Measurements from ENCODE around the gene GTSF1L. TPM values are rescaled to one million over a fixed set of nuclear protein-coding genes. Genes with fewer than 3 reads are reported as not detected.

The GTSF1L gene
- total RNA-seq, 1 donor from 2014 or later: not detected

DNA sequence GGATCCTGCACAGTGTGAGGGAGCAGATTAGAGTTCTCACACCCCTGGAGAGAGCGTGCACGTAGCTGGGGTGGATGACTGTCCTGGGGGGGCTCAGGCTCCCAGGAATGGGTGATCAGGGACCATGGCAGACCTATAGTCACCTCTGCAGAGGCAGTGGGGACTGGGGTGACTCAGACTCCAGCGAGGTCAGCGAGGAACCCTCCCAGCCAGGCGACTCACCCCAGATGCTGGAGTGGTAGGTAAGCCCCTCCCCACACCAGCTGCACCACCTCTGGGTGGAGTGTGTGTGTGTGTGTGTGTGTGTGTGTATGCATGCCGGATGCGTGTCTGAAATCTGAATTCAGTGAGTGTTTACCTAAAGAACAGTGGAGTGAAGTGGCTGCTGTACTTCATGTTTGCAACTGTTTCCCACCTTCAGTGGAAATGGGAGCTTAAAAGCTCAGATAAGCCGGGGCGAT is 17.4 kb upstream of the GTSF1L start:
- intact Hi-C loops (cut with micrococcal nuclease): no loop called here
- DNase-seq: no peak
- Histone ChIP-seq H3K27ac (replicated peaks) (no peak overlapping the region), H3K27me3 (ENCODE audit: low read depth) (peaks cover 71% of the 10 kb centered on the region), H3K9me3 (replicated peaks) (no peaks in the 10 kb centered on the region), H3K4me1 (no peaks in the 10 kb centered on the region), H3K36me3 (no peaks in the 10 kb centered on the region), H3K4me3 (no peak overlapping the region)
- TF ChIP-seq, protein P1, sequence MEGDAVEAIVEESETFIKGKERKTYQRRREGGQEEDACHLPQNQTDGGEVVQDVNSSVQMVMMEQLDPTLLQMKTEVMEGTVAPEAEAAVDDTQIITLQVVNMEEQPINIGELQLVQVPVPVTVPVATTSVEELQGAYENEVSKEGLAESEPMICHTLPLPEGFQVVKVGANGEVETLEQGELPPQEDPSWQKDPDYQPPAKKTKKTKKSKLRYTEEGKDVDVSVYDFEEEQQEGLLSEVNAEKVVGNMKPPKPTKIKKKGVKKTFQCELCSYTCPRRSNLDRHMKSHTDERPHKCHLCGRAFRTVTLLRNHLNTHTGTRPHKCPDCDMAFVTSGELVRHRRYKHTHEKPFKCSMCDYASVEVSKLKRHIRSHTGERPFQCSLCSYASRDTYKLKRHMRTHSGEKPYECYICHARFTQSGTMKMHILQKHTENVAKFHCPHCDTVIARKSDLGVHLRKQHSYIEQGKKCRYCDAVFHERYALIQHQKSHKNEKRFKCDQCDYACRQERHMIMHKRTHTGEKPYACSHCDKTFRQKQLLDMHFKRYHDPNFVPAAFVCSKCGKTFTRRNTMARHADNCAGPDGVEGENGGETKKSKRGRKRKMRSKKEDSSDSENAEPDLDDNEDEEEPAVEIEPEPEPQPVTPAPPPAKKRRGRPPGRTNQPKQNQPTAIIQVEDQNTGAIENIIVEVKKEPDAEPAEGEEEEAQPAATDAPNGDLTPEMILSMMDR (IDR thresholded peaks at IDR 0.05; ENCODE audit: borderline replicate concordance): no peak

DNA sequence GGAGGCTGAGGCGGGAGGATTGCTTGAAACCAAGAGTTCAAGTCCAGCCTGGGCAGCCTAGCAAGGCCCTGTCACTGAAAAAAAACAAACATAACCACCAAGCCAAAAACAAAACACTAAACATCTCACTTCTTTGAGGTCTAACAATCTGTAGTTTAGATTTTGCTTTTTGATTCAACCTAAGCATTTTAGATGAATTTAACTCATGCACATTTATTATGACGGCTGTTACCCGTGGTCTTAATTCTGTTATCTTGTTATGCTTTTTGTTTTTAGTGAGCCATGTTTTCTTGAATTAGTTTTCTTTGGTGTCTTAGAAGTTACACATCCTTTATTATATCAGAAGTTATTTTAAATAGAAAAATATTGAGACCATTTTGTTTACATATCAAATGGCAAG is 13.8 kb upstream of the GTSF1L start:
- Histone ChIP-seq H3K27me3 (ENCODE audit: low read depth) (peaks cover 64% of the 10 kb centered on the region), H3K27ac (replicated peaks) (no peak overlapping the region), H3K4me3 (no peak overlapping the region), H3K36me3 (no peaks in the 10 kb centered on the region), H3K4me1 (no peaks in the 10 kb centered on the region), H3K9me3 (replicated peaks) (no peaks in the 10 kb centered on the region)
- DNase-seq: no peak
- intact Hi-C loops (cut with micrococcal nuclease): no loop called here
- TF ChIP-seq, protein P1 (IDR thresholded peaks at IDR 0.05; ENCODE audit: borderline replicate concordance): no peak

DNA sequence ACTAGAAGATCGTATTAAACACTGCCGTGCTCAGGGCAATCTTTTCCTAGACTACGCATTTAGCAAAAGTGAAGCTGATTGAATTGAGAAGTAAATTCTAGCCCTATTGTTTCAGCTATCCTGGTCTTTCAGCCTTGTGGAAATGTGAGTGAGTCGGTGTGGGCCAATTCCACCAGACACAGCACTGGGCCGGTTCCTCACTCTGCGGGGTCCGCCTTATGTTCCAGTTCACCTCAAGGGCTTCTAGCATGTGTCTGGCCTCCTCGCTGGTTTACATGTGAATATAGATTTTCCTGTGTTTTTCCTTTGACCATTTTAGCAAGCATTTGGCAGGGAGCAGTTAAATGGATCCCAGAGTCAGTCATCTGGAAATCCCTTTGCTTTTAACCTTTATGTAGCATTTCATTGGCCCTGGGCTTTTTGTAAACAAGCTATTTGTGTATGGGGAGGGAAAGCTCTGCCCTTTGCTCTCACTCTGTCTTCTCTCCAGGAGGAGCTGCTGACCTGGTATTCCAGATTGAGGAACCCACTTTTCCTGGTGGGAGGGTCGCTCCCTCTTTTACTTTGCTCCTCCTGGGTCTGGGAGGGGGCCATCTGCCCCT is 12.4 kb upstream of the GTSF1L start:
- no peak for DNase-seq

DNA sequence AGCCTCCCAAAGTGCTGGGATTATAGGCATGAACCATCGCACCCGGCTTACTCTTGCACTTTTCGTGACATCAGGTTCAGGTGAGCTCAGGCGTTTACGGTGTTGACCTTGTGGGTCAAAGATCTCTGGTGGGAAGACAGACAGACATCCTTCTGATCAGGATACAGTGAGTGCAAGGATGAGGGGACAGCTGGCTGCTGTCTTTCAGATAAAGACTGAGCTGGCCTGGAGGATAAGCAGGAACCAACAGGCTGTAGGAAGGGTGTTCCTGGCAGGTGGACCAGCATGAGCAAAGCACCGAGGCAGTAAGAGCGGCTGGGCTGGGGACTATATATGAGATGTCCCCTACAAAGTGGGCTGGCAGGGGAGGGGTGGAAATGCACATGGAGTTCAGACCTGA is 11.1 kb upstream of the GTSF1L start:
- peaks cover 55% of the 10 kb centered on the region for H3K27me3 ChIP-seq (ENCODE audit: low read depth)
- DNase-seq: no peak
- intact Hi-C loops (cut with micrococcal nuclease): no loop called here
- TF ChIP-seq, protein P1 (IDR thresholded peaks at IDR 0.05; ENCODE audit: borderline replicate concordance): no peak
- no peaks in the 10 kb centered on the region for H3K4me1 ChIP-seq
- H3K4me3 ChIP-seq: no peak overlapping the region
- H3K36me3 ChIP-seq: no peaks in the 10 kb centered on the region
- H3K9me3 ChIP-seq (replicated peaks): no peaks in the 10 kb centered on the region
- H3K27ac ChIP-seq (replicated peaks): no peak overlapping the region

More for the DNA sequence above, 12.4 kb upstream of the GTSF1L start:
- TF ChIP-seq, protein P1 (IDR thresholded peaks at IDR 0.05; ENCODE audit: borderline replicate concordance): no peak
- H3K4me1 ChIP-seq: no peaks in the 10 kb centered on the region
- peaks cover 59% of the 10 kb centered on the region for H3K27me3 ChIP-seq (ENCODE audit: low read depth)
- intact Hi-C loops (cut with micrococcal nuclease): no loop called here
- H3K4me3 ChIP-seq: no peak overlapping the region
- no peak overlapping the region for H3K27ac ChIP-seq (replicated peaks)
- no peaks in the 10 kb centered on the region for H3K9me3 ChIP-seq (replicated peaks)
- no peaks in the 10 kb centered on the region for H3K36me3 ChIP-seq

DNA sequence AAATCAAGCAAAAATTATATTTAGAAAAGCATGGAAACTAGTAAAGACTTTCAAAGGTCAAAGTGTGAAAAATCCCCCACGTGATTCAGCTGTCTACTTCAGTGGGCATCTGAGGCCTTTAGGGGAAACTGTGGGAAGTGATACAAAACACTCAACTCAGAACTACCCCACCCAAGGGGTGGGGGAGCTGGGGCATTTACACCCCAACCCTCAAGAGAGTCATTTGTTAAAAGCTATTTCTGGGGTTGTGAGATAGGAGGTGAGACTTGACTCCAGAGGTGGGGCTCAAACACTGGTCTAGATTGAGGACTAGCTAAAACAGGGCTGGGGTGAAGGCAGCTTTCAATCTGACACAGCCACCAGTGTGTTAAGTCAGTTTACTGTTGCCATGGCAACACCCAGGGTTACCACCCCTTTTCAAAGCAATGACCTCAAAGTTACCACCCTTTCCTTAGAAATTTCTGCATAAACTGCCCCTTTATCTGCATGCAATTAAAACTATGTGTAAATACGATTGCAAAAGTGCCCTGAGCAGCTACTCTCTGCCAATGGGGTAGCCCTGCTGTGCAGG is 9.9 kb upstream of the GTSF1L start:
- Histone ChIP-seq H3K27ac (replicated peaks) (no peak overlapping the region), H3K36me3 (no peaks in the 10 kb centered on the region), H3K4me3 (no peak overlapping the region), H3K27me3 (ENCODE audit: low read depth) (peaks cover 64% of the 10 kb centered on the region), H3K4me1 (no peaks in the 10 kb centered on the region), H3K9me3 (replicated peaks) (no peaks in the 10 kb centered on the region)
- DNase-seq: no peak
- intact Hi-C loops (cut with micrococcal nuclease): no loop called here
- TF ChIP-seq, protein P1 (IDR thresholded peaks at IDR 0.05; ENCODE audit: borderline replicate concordance): no peak
